OCI-LY7 (cell line): ENCODE results near the gene KATNAL2.

Experiments
- EZH2phosphoT487 ChIP-seq: fragments of 200-600 bp; sonication (generic); IDR thresholded peaks from 2 replicates; pipeline ENCODE4 v1.6.1; 2018; ENCODE audit warnings: low read depth, borderline replicate concordance, mild to moderate bottlenecking, mixed run types, antibody characterized with exemption, low read length, moderate library complexity, mixed read lengths
- TF ChIP-seq, protein P1 (sequence below): fragments of 200-600 bp; sonication (generic); conservative IDR thresholded peaks from 2 replicates; pipeline ENCODE4 v1.5.1; 2014; ENCODE audit warnings: mild to moderate bottlenecking, antibody characterized with exemption, low read length, moderate library complexity, mixed read lengths

DNA sequence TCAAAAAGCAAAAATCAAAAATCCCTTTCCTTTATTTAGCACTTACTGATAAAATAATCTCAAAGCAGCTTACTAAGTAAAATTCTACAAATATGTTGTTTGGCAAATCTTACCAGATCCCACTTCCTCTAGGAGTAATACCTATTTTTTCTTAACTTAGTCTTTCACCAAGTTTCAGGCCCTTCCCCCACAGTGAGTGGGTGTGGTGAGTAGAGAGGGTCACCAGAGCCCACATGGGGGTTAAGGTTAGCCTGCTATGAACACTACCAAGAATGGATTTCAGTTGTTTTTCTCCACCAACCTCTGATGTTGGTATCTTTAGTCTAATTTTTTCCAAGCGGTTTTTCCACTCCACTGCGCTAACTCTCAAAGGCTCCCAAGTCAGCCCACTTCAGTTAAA lies 23.3 kb upstream of the KATNAL2 start:
- TF ChIP-seq, protein P1, sequence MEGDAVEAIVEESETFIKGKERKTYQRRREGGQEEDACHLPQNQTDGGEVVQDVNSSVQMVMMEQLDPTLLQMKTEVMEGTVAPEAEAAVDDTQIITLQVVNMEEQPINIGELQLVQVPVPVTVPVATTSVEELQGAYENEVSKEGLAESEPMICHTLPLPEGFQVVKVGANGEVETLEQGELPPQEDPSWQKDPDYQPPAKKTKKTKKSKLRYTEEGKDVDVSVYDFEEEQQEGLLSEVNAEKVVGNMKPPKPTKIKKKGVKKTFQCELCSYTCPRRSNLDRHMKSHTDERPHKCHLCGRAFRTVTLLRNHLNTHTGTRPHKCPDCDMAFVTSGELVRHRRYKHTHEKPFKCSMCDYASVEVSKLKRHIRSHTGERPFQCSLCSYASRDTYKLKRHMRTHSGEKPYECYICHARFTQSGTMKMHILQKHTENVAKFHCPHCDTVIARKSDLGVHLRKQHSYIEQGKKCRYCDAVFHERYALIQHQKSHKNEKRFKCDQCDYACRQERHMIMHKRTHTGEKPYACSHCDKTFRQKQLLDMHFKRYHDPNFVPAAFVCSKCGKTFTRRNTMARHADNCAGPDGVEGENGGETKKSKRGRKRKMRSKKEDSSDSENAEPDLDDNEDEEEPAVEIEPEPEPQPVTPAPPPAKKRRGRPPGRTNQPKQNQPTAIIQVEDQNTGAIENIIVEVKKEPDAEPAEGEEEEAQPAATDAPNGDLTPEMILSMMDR: no peak
- no peak for TF ChIP-seq EZH2phosphoT487
